ENCODE measurements around the gene PLXNA4.

The PLXNA4 gene

DNA sequence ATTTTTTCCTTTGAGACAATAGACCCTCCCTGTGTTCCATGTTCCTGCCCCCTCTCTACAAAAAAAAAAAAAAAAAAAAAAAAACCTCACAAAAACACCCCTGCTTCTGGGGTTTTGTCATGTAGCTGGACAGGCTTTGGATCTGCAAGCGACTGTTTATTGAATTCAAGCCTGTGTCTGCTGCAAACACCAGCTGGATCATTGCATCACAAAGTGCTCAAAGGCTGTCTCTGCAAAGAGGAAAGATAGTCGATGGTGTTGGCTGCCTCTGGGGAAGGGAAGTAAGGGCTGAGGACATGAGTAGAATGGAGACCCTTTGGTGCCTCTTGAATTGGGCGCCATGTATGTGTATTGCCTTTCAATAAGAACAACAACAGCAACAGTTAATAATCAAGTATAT is 471.2 kb downstream of the PLXNA4 start:
- TF ChIP-seq, protein P1, sequence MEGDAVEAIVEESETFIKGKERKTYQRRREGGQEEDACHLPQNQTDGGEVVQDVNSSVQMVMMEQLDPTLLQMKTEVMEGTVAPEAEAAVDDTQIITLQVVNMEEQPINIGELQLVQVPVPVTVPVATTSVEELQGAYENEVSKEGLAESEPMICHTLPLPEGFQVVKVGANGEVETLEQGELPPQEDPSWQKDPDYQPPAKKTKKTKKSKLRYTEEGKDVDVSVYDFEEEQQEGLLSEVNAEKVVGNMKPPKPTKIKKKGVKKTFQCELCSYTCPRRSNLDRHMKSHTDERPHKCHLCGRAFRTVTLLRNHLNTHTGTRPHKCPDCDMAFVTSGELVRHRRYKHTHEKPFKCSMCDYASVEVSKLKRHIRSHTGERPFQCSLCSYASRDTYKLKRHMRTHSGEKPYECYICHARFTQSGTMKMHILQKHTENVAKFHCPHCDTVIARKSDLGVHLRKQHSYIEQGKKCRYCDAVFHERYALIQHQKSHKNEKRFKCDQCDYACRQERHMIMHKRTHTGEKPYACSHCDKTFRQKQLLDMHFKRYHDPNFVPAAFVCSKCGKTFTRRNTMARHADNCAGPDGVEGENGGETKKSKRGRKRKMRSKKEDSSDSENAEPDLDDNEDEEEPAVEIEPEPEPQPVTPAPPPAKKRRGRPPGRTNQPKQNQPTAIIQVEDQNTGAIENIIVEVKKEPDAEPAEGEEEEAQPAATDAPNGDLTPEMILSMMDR (IDR thresholded peaks at IDR 0.05; ENCODE audit: insufficient read depth, low read depth, low read length, missing control alignments), result no peak
- no peak overlapping the region for H3K4me3 ChIP-seq (ENCODE audit: low read depth, low read length)
- no peak for DNase-seq (ENCODE audit: low read depth)

DNA sequence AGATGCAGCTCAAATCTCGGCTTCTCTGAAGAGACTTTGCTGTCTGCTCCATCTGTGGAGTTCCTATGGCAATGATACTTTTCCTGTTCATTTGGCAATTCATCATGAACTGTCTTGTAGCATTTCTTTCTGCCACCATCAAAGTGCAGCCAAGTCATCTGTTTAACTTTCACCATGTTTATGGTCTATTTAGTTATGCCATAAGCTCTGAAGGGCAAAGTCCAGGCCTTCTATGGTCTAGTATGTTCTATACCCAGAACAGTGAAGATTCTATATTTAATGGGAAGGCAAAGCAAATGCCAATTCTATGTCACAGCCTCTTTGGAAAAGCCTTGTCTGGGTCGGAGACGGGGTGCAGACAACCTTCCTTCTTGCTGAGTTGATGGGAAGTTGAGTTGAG is 472.6 kb downstream of the PLXNA4 start:
- no peak overlapping the region for H3K4me3 ChIP-seq (ENCODE audit: low read depth, low read length)
- no peak for DNase-seq (ENCODE audit: low read depth)
- TF ChIP-seq, protein P1 (IDR thresholded peaks at IDR 0.05; ENCODE audit: insufficient read depth, low read depth, low read length, missing control alignments), result no peak

DNA sequence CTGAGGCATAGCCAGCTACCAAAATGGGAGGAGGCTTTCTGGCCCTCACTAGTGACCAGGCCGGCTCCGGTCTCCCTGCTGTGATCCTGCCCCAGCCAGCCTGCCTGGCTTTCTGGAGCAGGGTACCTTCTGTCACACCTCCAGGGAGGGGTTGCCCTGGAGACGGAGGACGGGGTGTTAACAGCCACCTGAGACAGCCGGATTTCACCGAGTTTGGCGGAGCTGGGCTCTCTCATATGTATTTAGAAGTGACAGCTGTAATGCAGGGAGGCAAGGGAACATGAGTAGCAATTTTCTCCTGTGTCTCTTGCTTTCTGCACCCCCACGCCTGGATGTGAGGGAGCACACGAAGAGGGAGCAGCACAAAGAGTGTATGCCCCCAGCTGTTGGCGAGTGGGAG is 473.3 kb downstream of the PLXNA4 start:
- TF ChIP-seq, protein P1 (IDR thresholded peaks at IDR 0.05; ENCODE audit: insufficient read depth, low read depth, low read length, missing control alignments), result no peak
- no peak for DNase-seq (ENCODE audit: low read depth)
- no peak overlapping the region for H3K4me3 ChIP-seq (ENCODE audit: low read depth, low read length)

DNA sequence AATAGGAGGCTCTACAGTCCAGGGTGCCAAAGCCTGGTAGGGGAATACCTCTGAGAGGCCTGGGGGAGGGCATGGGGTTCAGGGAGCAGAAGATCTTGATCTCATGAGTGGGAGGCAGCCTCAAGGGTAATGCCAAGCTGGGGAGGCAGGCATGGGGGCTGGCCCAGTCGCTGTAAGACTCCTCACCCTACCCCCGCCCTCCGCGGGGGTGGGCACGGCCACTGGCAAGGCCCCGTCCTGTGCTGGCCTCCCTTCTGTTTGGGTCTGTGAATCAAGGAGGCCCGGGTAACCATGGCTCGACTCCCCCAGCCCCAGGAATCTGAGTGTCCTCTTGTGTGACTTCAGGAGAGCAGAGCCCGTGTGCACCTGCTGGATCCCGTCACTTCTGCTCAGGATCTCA is 473.9 kb downstream of the PLXNA4 start:
- TF ChIP-seq, protein P1 (IDR thresholded peaks at IDR 0.05; ENCODE audit: insufficient read depth, low read depth, low read length, missing control alignments), result no peak
- no peak overlapping the region for H3K4me3 ChIP-seq (ENCODE audit: low read depth, low read length)
- no peak for DNase-seq (ENCODE audit: low read depth)

DNA sequence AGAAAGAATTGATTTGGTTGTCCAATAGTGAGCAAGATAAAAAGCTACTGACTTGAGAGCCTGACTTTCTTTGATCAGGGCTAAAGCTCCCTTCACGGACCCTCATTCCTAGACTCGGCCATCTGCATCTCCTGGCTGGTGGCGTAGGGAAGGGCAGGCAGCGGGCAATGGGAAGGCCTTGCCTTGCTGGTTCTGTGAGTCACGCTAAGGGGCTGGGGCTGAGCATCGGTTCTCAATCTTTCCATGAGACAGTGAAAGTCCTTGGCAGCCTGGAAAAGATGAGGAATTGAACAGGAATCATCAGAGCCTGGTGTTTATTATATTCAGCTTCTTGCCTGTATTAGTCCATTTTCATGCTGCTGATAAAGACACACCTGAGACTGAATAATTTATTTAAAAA is 475.3 kb downstream of the PLXNA4 start:
- TF ChIP-seq, protein P1 (IDR thresholded peaks at IDR 0.05; ENCODE audit: insufficient read depth, low read depth, low read length, missing control alignments), result no peak
- DNase-seq (ENCODE audit: low read depth), result no peak
- H3K4me3 ChIP-seq (ENCODE audit: low read depth, low read length), result no peak overlapping the region

DNA sequence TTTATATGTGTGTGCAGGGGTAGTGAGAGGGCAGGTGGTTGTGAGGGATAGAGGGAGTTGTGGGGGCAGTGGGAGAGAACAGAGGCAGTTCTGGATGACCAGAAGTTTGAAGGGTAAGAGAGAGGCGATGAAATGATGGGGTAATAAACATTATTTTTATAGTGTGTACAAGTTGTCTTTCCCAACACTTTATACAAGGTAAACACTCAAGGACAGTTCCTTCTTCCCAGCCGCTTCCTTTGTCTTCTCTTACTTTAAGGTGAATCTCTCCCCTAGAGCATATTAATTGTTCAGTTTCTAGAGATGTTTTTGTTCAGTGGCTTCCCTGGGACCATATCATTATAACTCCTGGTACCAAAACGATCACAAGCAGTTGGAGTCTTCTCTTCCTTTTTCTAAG is 475.8 kb downstream of the PLXNA4 start:
- H3K4me3 ChIP-seq (ENCODE audit: low read depth, low read length), result no peak overlapping the region
- TF ChIP-seq, protein P1 (IDR thresholded peaks at IDR 0.05; ENCODE audit: insufficient read depth, low read depth, low read length, missing control alignments), result no peak
- DNase-seq (ENCODE audit: low read depth), result no peak

DNA sequence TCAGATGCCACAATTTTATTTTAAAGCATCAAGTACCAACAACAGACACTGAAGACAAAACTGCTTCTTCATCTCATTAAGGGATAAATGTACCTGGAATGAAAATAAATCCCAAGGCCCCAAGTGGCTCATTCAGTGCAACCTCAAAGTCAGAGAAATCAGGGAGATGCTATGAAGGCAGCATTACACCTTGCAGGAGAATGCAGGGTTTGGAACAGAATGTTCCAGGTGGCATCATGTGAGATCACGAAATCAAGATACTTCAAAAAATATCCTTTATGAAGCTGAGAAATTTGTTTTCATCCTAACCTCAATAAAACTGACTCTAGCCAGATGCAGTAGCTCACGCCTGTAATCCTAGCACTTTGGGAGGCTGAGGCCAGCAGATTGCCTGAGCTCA is 477.1 kb downstream of the PLXNA4 start:
- DNase-seq (ENCODE audit: low read depth), result no peak
- no peak overlapping the region for H3K4me3 ChIP-seq (ENCODE audit: low read depth, low read length)
- TF ChIP-seq, protein P1 (IDR thresholded peaks at IDR 0.05; ENCODE audit: insufficient read depth, low read depth, low read length, missing control alignments), result no peak

Measured in GM12865 (cell line).